GM12864 (cell line): ENCODE measurements around the gene LRRC27.

Experiments
- DNase-seq: peaks from one replicate; pipeline ENCODE4 v3.0.0-alpha.2; 2011; ENCODE audit warnings: low read depth
- H3K4me3 ChIP-seq: 2 replicates; pipeline ENCODE4 v1.5.1; 2011; ENCODE audit warnings: mild to moderate bottlenecking, low read depth, low read length, control low read depth
- TF ChIP-seq, protein P1 (sequence below): IDR thresholded peaks from 2 replicates; pipeline ENCODE4 v1.5.1; 2011; ENCODE audit warnings: low read depth, mild to moderate bottlenecking, moderate library complexity, low read length, control low read depth, inconsistent platforms; ENCODE audit errors: missing control alignments

The LRRC27 gene

DNA sequence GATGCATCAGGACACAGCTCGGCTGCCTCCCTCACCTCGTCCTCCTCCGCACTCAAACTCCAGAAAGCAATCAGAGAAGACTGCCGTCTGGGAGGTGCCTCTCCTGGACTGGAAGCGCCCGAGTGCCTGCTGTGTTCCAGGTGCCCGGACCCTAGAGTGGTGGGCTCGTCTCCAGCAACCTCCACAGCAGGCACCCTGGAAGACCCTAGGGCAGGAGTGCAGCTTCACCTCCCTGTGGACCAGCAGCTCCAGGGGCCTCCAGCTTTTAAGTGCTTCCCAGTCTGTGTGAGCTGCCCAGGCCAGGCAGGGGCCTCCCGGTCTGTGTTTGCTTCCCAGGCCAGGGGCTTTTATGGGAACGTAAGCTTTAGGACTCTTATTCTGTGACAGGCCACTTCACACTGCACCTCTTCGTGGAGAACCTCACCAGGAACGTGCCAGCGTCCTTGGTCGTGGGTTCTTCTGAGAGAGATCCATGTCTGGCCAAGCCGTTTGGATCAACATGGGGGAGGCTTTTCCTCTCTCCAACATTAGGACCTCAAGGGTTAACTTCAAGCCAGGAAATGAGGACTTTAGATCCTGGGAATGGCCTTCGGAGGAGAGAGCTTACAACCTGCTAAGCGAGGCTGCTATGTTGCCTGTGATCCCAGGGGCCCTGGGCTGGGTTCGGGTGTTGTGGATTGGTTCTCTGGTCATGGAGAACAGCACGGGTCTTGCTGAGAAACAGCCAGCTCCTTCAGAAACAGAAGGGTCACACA, 59.1 kb downstream of the LRRC27 start:
- TF ChIP-seq, protein P1, sequence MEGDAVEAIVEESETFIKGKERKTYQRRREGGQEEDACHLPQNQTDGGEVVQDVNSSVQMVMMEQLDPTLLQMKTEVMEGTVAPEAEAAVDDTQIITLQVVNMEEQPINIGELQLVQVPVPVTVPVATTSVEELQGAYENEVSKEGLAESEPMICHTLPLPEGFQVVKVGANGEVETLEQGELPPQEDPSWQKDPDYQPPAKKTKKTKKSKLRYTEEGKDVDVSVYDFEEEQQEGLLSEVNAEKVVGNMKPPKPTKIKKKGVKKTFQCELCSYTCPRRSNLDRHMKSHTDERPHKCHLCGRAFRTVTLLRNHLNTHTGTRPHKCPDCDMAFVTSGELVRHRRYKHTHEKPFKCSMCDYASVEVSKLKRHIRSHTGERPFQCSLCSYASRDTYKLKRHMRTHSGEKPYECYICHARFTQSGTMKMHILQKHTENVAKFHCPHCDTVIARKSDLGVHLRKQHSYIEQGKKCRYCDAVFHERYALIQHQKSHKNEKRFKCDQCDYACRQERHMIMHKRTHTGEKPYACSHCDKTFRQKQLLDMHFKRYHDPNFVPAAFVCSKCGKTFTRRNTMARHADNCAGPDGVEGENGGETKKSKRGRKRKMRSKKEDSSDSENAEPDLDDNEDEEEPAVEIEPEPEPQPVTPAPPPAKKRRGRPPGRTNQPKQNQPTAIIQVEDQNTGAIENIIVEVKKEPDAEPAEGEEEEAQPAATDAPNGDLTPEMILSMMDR = no peak
- no peak for DNase-seq
- no peak overlapping the region for H3K4me3 ChIP-seq

- H3K4me3 ChIP-seq = no peak overlapping the region
- no peak for DNase-seq
- TF ChIP-seq, protein P1 = no peak
These were observed 59.7 kb downstream of the LRRC27 start for GRCh38 chr10:132391676-132392020.

GRCh38 chr10:132392184-132392800, 60.3 kb downstream of the LRRC27 start:
- TF ChIP-seq, protein P1 = no peak
- DNase-seq = no peak
- no peak overlapping the region for H3K4me3 ChIP-seq

- DNase-seq = no peak
- TF ChIP-seq, protein P1 = no peak
- H3K4me3 ChIP-seq = no peak overlapping the region
These were observed 61.1 kb downstream of the LRRC27 start for GRCh38 chr10:132392811-132393694.

DNA sequence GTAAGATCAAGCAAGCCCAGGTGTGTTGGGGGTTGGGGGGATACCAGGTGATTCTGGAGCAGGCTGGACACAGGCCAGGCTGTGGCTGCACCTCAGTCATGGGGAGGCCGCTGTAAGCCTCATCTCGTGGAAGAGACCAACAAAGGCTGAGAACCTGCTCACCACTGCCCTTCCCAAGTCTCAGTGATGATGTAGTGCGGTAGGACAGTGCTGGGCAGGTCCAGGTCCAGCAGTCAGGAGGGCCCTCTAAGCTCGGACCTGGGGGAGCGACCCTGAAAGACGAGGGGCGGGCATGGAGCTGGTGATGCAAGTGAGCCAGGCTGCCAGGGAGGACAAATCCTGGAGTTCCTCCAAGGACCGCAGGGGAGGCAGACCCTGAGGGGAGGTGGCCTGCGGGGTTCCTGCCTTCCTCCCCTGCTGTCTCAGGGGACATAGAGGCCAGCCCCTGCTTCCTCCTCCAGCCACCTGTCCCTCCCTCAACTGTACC, 61.7 kb downstream of the LRRC27 start:
- no peak for DNase-seq
- TF ChIP-seq, protein P1 = no peak
- no peak overlapping the region for H3K4me3 ChIP-seq

- no peak overlapping the region for H3K4me3 ChIP-seq
- TF ChIP-seq, protein P1 = no peak
- DNase-seq = no peak
These were observed 62.3 kb downstream of the LRRC27 start for GRCh38 chr10:132394201-132394811.
